T-helper 22 cell (primary cell): ENCODE results near the gene CAVIN2.

Experiments used
- DNase-seq: peaks from one replicate; pipeline ENCODE4 v3.0.0-alpha.2; 2020; ENCODE audit warnings: low read depth

The CAVIN2 gene

GRCh38 chr2:191864628-191865374 lies 17.9 kb upstream of the CAVIN2 start:
- DNase-seq: no peak

GRCh38 chr2:191863988-191864387 lies 17.1 kb upstream of the CAVIN2 start:
- no peak for DNase-seq

- DNase-seq: no peak
These were observed 15.4 kb upstream of the CAVIN2 start for GRCh38 chr2:191862156-191862775.

- DNase-seq: no peak
These were observed 14.0 kb upstream of the CAVIN2 start for GRCh38 chr2:191860760-191861466.

- DNase-seq: no peak
These were observed 12.8 kb upstream of the CAVIN2 start for GRCh38 chr2:191859681-191860080.

- DNase-seq: no peak
These were observed 11.0 kb upstream of the CAVIN2 start for GRCh38 chr2:191857886-191858285.

- DNase-seq: no peak
These were observed 10.4 kb upstream of the CAVIN2 start for GRCh38 chr2:191857259-191857805.

- DNase-seq: no peak
These were observed 9.4 kb upstream of the CAVIN2 start for GRCh38 chr2:191856111-191856876.

- DNase-seq: no peak
These were observed 8.5 kb upstream of the CAVIN2 start for GRCh38 chr2:191855382-191855781.

- no peak for DNase-seq
These were observed 7.8 kb upstream of the CAVIN2 start for GRCh38 chr2:191854382-191855372.

- DNase-seq: no peak
These were observed 7.0 kb upstream of the CAVIN2 start for GRCh38 chr2:191853843-191854242.

- no peak for DNase-seq
These were observed 4.3 kb upstream of the CAVIN2 start for GRCh38 chr2:191851158-191851557.

- DNase-seq: no peak
These were observed 2.2 kb upstream of the CAVIN2 start for GRCh38 chr2:191848771-191849767.

- DNase-seq: no peak
These were observed 876 bp upstream of the CAVIN2 start for GRCh38 chr2:191847764-191848163.

- no peak for DNase-seq
These were observed 893 bp downstream of the CAVIN2 start for GRCh38 chr2:191845876-191846514.

GRCh38 chr2:191845248-191845715 lies 1.6 kb downstream of the CAVIN2 start:
- DNase-seq: no peak

GRCh38 chr2:191844706-191845105 lies 2.2 kb downstream of the CAVIN2 start:
- DNase-seq: no peak

GRCh38 chr2:191840921-191841320 lies 6.0 kb downstream of the CAVIN2 start:
- no peak for DNase-seq
